Lower leg skin (tissue), 3 donors: ENCODE measurements around the gene AGPS.

Experiments used
- CTCF ChIP-seq, 3 donors: fragments of 450-650 bp; IDR thresholded peaks; one replicate each; pipeline ENCODE4 v1.5.1; 2016; ENCODE audit warnings: antibody characterized with exemption in 3 of 3, mild to moderate bottlenecking in 3 of 3, moderate library complexity in 2 of 3
- POLR2A ChIP-seq, 2 donors: fragments of 450-650 bp; IDR thresholded peaks; one replicate each; pipeline ENCODE4 v1.6.1; 2016 to 2017; ENCODE audit warnings: antibody characterized with exemption in 2 of 2, mild to moderate bottlenecking in 1 of 2, moderate library complexity in 1 of 2

DNA sequence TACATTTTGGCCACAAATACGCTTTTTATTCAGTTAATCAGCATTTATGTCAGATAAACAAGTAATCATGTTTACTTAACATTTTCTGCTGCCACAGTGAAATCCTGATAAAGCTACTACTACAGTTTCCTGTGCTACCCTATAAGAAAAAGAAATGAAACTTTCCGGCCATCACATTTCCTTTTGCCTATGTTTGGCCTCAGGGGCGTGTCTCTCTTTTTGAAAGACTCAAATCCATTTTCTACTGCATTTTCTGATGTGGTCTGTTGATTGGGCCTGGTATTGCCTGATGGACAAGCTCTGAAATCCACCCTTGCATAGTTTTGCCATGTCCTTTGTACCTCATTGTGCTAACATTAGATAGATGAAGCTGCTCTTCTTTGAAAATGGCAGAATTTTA, 152.6 kb downstream of the AGPS start:
- TF ChIP-seq CTCF (IDR thresholded peaks at IDR 0.05) (no peak), POLR2A (IDR thresholded peaks at IDR 0.05) (no peak)
